Retinal pigment epithelial cell (primary cell): ENCODE results near the gene GGN.
A peak's percentile ranks its signal among the peaks of the same experiment; 100 is the strongest.

Experiments
- DNase-seq: peaks from one replicate; pipeline ENCODE4 v3.0.0-alpha.2; 2010; ENCODE audit warnings: low read depth
- H3K4me3 ChIP-seq: 2 replicates; pipeline ENCODE4 v1.5.1; 2011; ENCODE audit warnings: mild to moderate bottlenecking, low read length, control low read depth, moderate library complexity
- CTCF ChIP-seq: conservative IDR thresholded peaks from 2 replicates; pipeline ENCODE4 v1.5.1; 2011; ENCODE audit warnings: low read depth, low read length, control low read depth, inconsistent platforms

The GGN gene

GRCh38 chr19:38385804-38386257, 2.0 kb downstream of the GGN start:
- no peak overlapping the region for H3K4me3 ChIP-seq
- no peak for DNase-seq
- no peak for TF ChIP-seq CTCF

GRCh38 chr19:38385057-38385803, 2.6 kb downstream of the GGN start:
- DNase-seq, result no peak
- no peak for TF ChIP-seq CTCF
- H3K4me3 ChIP-seq, result no peak overlapping the region

- no peak for DNase-seq
- peak; percentile 51 for TF ChIP-seq CTCF
- no peak overlapping the region for H3K4me3 ChIP-seq
These were observed 3.4 kb downstream of the GGN start for GRCh38 chr19:38384209-38385027.

GRCh38 chr19:38383743-38384142, 4.1 kb downstream of the GGN start:
- H3K4me3 ChIP-seq, result no peak overlapping the region
- TF ChIP-seq CTCF, result no peak
- DNase-seq, result no peak

GRCh38 chr19:38383184-38383583, 4.7 kb downstream of the GGN start:
- no peak for DNase-seq
- no peak overlapping the region for H3K4me3 ChIP-seq
- no peak for TF ChIP-seq CTCF

GRCh38 chr19:38381138-38381537, 6.7 kb downstream of the GGN start:
- DNase-seq, result no peak
- no peak overlapping the region for H3K4me3 ChIP-seq
- TF ChIP-seq CTCF, result no peak
